NCI-H1417 (cell line): Measurements from ENCODE around the gene GPR153.
"Not testable (repeated sequence)": the region's sequence is repeated elsewhere in the genome, so short reads cannot be mapped to it uniquely, and the experiment has no call there.

Experiments
- DNase-seq, 3 experiments: peaks; one replicate each; lab custom pipeline; 2025; lab: John Stamatoyannopoulos, UW

GPR153 gene

GRCh38 chr1:6260961-6261614, at the start of gene GPR153:
Gene GPR153 (minus strand): TSS chr1:6261098. CDS start chr1:6254905, 6,193 bp downstream.
- DNase-seq, result peak; percentile 30 to 69 (median 65)

GRCh38 chr1:6310116-6310848, 49.4 kb upstream of the GPR153 start:
- no peak for DNase-seq

- DNase-seq, result peak in 1 of 3 experiments; percentile 8
Measured at GRCh38 chr1:6309564-6309963, 48.7 kb upstream of the GPR153 start.

GRCh38 chr1:6308449-6308848, 47.6 kb upstream of the GPR153 start:
- no peak for DNase-seq

GRCh38 chr1:6307682-6308081, 46.8 kb upstream of the GPR153 start:
- not testable (repeated sequence) for DNase-seq

GRCh38 chr1:6307099-6307498, 46.2 kb upstream of the GPR153 start:
- no peak for DNase-seq

- DNase-seq, result no peak
Measured at GRCh38 chr1:6303397-6304012, 42.6 kb upstream of the GPR153 start.

GRCh38 chr1:6302568-6302967, 41.7 kb upstream of the GPR153 start:
- no peak for DNase-seq

GRCh38 chr1:6301526-6301925, 40.6 kb upstream of the GPR153 start:
- DNase-seq, result no peak

- DNase-seq, result no peak
Measured at GRCh38 chr1:6300342-6301048, 39.6 kb upstream of the GPR153 start.

- no peak for DNase-seq
Measured at GRCh38 chr1:6299557-6300165, 38.8 kb upstream of the GPR153 start.

GRCh38 chr1:6298940-6299465, 38.1 kb upstream of the GPR153 start:
- no peak for DNase-seq

- no peak for DNase-seq
Measured at GRCh38 chr1:6298530-6298929, 37.6 kb upstream of the GPR153 start.

GRCh38 chr1:6295910-6296309, 35.0 kb upstream of the GPR153 start:
- no peak for DNase-seq

GRCh38 chr1:6294890-6295556, 34.1 kb upstream of the GPR153 start:
- no peak for DNase-seq

GRCh38 chr1:6294080-6294889, 33.4 kb upstream of the GPR153 start:
- DNase-seq, result no peak

- no peak for DNase-seq
Measured at GRCh38 chr1:6292102-6292501, 31.2 kb upstream of the GPR153 start.

- DNase-seq, result no peak
Measured at GRCh38 chr1:6288665-6289064, 27.8 kb upstream of the GPR153 start.

GRCh38 chr1:6288026-6288425, 27.1 kb upstream of the GPR153 start:
- DNase-seq, result no peak

- DNase-seq, result peak in 2 of 3 experiments; percentile 14 to 46
Measured at GRCh38 chr1:6287431-6287886, 26.6 kb upstream of the GPR153 start.
